ENCODE measurements around the gene AOPEP.

AOPEP gene

DNA sequence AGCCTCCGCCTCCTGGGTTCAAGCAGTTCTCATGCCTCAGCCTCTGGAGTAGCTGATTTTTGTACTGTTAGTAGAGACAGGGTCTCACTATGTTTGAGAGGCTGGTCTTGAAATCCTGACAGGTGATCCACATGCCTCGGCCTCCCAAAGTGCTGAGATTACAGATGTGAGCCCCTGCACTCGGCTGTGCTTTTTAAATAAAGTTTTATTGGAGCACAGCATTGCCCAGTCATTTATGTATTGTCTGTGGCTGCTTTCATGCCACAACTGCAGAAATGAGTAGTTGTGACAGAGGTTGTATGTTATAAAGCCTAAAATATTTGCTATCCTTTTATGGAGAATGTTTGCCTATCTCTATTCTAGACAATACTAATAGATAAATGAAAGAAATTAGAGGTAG lies 169.2 kb downstream of the AOPEP start:
- DNase-seq (ENCODE audit: insufficient read length, low spot score) (no peak), FAIRE-seq (no peak)
- TF ChIP-seq POLR2A (IDR thresholded peaks at IDR 0.05; ENCODE audit: low read depth, low read length) (no peak), SPI1 (IDR thresholded peaks at IDR 0.05; ENCODE audit: low read depth, low read length) (no peak), POU2F2 (IDR thresholded peaks at IDR 0.05; ENCODE audit: low read depth, low read length) (no peak), PAX5 (IDR thresholded peaks at IDR 0.05; ENCODE audit: insufficient read depth, low read length, severe bottlenecking) (no peak), POLR2AphosphoS5 (IDR thresholded peaks at IDR 0.05; ENCODE audit: low read depth, low read length) (no peak), TAF1 (IDR thresholded peaks at IDR 0.05; ENCODE audit: low read depth, low read length) (no peak)

DNA sequence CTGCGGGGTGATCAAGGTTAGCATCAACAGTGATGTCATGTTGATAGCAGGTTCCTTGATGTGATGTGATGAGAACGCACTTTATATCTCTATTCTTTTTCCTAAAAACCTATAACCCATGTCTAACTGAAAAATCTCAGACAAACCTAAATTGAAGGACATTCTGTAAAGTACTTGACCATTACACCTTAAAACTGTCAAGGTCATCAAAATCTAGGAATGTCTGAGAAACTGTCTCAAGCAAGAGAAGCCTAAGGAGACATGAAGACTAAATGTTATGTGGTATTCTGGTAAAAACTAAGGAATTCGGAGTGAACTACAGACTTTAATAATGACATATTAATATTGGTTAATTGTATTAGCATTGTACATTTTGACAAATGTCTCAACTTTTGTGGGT lies 170.0 kb downstream of the AOPEP start:
- DNase-seq (ENCODE audit: insufficient read length, low spot score) = no peak
- no peak for TF ChIP-seq POLR2AphosphoS5 (IDR thresholded peaks at IDR 0.05; ENCODE audit: low read depth, low read length)
- no peak for TF ChIP-seq POU2F2 (IDR thresholded peaks at IDR 0.05; ENCODE audit: low read depth, low read length)
- no peak for TF ChIP-seq PAX5 (IDR thresholded peaks at IDR 0.05; ENCODE audit: insufficient read depth, low read length, severe bottlenecking)
- TF ChIP-seq POLR2A (IDR thresholded peaks at IDR 0.05; ENCODE audit: low read depth, low read length) = no peak
- TF ChIP-seq SPI1 (IDR thresholded peaks at IDR 0.05; ENCODE audit: low read depth, low read length) = no peak
- TF ChIP-seq TAF1 (IDR thresholded peaks at IDR 0.05; ENCODE audit: low read depth, low read length) = no peak
- FAIRE-seq = no peak

DNA sequence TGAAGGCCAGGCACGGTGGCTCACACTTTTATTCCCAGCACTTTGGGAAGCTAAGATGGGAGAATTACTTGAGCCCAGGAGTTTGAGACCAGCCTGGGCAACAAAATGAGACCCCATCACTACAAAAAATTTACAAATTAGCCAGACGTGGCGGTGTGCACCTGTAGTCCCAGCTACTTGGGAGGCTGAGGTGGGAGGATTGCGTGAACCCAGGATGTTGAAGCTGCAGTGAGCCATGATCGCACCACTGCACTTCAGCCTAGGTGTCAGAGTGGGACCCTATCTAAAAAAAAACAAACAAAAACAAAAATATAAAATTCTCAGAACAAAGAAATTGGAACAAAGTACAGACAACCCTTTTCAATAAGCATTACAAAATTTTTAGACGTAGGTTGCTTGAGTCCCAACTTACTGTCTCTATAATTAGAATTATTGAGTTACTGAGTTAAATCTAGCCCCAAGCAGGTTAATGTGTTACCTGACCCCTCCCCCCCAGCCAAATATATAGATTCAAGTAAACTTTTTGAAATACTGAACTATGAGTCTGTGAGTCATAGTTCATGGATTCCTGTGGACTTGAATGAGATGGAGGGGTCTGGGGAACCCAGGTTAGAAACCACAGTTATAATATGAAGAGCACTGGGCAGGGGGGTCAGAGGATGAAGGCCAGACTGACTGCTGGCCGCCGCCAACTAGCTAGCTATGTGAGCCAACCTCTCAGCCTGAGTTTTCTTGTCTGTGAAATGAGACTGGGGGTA lies 173.1 kb downstream of the AOPEP start:
- FAIRE-seq (no peak), DNase-seq (ENCODE audit: insufficient read length, low spot score) (no peak)
- TF ChIP-seq SPI1 (IDR thresholded peaks at IDR 0.05; ENCODE audit: low read depth, low read length) (no peak), POLR2A (IDR thresholded peaks at IDR 0.05; ENCODE audit: low read depth, low read length) (no peak), POU2F2 (IDR thresholded peaks at IDR 0.05; ENCODE audit: low read depth, low read length) (no peak), TAF1 (IDR thresholded peaks at IDR 0.05; ENCODE audit: low read depth, low read length) (no peak), POLR2AphosphoS5 (IDR thresholded peaks at IDR 0.05; ENCODE audit: low read depth, low read length) (no peak), PAX5 (IDR thresholded peaks at IDR 0.05; ENCODE audit: insufficient read depth, low read length, severe bottlenecking) (no peak)

DNA sequence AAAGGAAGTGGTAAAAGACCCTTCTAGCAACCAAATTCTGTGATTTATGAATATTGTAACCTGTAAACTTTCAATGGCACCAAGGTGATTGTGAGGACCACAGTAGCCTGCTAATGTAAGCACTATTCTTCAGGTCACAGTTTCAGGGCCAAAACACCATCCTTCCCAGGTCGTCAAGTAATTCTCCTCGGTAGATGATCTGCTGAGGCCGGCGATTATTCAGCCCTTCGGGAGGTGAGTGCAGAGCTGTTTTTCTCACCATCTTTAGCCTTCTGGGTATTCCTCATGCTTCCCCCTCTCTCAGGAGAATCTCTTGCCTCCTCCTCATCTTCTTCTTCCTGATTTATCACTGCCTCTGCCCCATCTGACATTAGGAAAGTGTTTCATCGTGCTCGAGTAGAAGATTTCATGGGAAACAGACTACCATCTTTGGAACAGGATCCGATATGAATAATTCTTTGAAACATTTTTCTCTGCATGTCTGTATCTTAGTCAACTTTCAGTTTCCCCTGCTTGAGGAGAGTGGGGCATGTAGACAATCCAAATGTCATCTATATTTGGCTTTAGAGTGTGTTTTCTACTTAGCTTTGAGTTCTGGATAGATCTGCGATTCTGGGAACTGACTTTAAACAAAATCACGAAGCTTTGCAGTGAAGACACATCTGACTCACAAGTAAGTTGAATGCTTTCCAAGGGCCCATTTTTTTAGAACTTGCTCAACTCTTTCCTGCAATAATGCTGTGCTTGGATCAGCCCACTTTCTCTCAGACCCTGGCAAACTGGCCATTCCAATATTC lies 173.9 kb downstream of the AOPEP start:
- FAIRE-seq = no peak
- DNase-seq (ENCODE audit: insufficient read length, low spot score) = no peak
- no peak for TF ChIP-seq TAF1 (IDR thresholded peaks at IDR 0.05; ENCODE audit: low read depth, low read length)
- no peak for TF ChIP-seq POU2F2 (IDR thresholded peaks at IDR 0.05; ENCODE audit: low read depth, low read length)
- no peak for TF ChIP-seq POLR2A (IDR thresholded peaks at IDR 0.05; ENCODE audit: low read depth, low read length)
- TF ChIP-seq PAX5 (IDR thresholded peaks at IDR 0.05; ENCODE audit: insufficient read depth, low read length, severe bottlenecking) = no peak
- TF ChIP-seq POLR2AphosphoS5 (IDR thresholded peaks at IDR 0.05; ENCODE audit: low read depth, low read length) = no peak
- TF ChIP-seq SPI1 (IDR thresholded peaks at IDR 0.05; ENCODE audit: low read depth, low read length) = no peak

DNA sequence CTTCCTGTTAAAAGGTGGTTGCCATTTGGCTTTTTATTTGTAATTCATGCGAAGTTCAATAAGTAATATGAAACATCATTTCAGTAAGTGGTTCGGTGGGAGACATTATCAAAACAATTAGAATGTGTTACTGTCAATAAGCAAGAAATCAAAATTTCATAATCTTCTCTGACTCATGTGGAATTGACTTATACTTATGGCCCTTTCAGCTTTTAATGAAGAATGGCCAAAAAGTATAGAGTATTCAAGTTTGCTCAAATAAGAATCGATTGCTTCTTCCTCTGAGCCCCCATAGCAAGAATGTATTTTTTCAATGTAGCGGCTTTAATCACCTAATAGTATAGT lies 174.5 kb downstream of the AOPEP start:
- DNase-seq (ENCODE audit: insufficient read length, low spot score) (no peak), FAIRE-seq (no peak)
- TF ChIP-seq POU2F2 (IDR thresholded peaks at IDR 0.05; ENCODE audit: low read depth, low read length) (no peak), SPI1 (IDR thresholded peaks at IDR 0.05; ENCODE audit: low read depth, low read length) (no peak), PAX5 (IDR thresholded peaks at IDR 0.05; ENCODE audit: insufficient read depth, low read length, severe bottlenecking) (no peak), TAF1 (IDR thresholded peaks at IDR 0.05; ENCODE audit: low read depth, low read length) (no peak), POLR2AphosphoS5 (IDR thresholded peaks at IDR 0.05; ENCODE audit: low read depth, low read length) (no peak), POLR2A (IDR thresholded peaks at IDR 0.05; ENCODE audit: low read depth, low read length) (no peak)

DNA sequence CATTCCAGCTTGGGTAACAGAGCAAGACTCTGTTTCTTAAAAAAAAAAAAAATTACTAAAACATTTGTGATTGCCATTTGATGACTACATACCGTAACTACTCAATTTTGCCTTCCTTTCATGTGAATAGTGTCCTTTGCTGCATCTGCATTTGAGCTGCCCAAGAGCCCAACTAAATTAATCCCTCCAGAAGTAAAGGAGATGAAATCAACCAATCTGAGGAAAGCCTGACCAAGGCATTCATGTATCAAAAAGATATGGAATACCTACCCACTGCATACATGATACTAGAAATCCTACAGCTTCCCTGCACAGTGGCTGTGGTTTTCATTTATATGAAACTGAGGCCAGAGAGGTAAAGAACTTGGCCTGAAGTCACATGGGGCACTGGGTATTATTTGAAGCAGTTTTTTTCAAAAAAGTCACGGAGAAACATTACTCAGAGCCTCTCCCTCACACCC lies 177.5 kb downstream of the AOPEP start:
- TF ChIP-seq POU2F2 (IDR thresholded peaks at IDR 0.05; ENCODE audit: low read depth, low read length) (no peak), POLR2AphosphoS5 (IDR thresholded peaks at IDR 0.05; ENCODE audit: low read depth, low read length) (no peak), TAF1 (IDR thresholded peaks at IDR 0.05; ENCODE audit: low read depth, low read length) (no peak), PAX5 (IDR thresholded peaks at IDR 0.05; ENCODE audit: insufficient read depth, low read length, severe bottlenecking) (no peak), POLR2A (IDR thresholded peaks at IDR 0.05; ENCODE audit: low read depth, low read length) (no peak), SPI1 (IDR thresholded peaks at IDR 0.05; ENCODE audit: low read depth, low read length) (no peak)
- FAIRE-seq (no peak), DNase-seq (ENCODE audit: insufficient read length, low spot score) (no peak)

DNA sequence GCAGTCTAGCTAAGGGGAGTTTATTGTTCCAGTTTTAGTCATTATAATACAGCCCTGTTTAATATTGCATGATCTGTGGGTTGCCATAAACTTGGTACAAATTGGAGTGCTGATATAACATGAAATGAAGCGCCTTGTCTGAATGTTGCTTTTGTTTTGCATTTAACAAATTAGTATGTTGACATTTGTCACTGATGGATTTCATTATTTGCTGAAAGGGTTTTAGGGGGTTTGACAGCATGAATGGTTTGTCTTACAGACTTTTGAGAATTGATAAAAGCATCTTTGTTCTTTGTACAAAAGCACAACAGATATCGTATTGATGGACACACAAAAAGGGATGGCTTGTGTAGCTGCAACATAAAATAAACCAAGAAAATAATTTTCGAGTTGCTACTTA lies 178.3 kb downstream of the AOPEP start:
- DNase-seq (ENCODE audit: insufficient read length, low spot score) = no peak
- no peak for FAIRE-seq
- TF ChIP-seq SPI1 (IDR thresholded peaks at IDR 0.05; ENCODE audit: low read depth, low read length) (no peak), POU2F2 (IDR thresholded peaks at IDR 0.05; ENCODE audit: low read depth, low read length) (no peak), POLR2A (IDR thresholded peaks at IDR 0.05; ENCODE audit: low read depth, low read length) (no peak), PAX5 (IDR thresholded peaks at IDR 0.05; ENCODE audit: insufficient read depth, low read length, severe bottlenecking) (no peak), TAF1 (IDR thresholded peaks at IDR 0.05; ENCODE audit: low read depth, low read length) (no peak), POLR2AphosphoS5 (IDR thresholded peaks at IDR 0.05; ENCODE audit: low read depth, low read length) (no peak)

DNA sequence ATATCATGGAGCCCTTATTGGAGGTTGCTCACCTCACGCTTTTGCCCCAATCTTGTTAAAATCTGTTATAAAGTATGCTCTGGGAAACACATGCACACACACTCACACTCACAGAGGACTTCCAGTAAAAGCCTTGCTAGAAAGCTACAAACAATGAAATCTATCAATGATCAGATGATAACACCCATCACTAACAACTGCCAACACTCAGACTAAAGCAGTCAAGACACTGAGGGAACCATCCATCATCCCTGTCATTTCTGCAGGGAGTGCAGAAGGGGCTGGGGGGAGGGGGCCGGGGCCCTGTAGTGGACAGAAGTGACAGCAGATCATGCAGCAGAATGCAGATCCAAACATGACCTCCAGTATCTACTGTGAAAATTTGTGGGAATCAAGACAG lies 179.1 kb downstream of the AOPEP start:
- DNase-seq (ENCODE audit: insufficient read length, low spot score) (no peak), FAIRE-seq (no peak)
- no peak for TF ChIP-seq POLR2A (IDR thresholded peaks at IDR 0.05; ENCODE audit: low read depth, low read length)
- TF ChIP-seq POU2F2 (IDR thresholded peaks at IDR 0.05; ENCODE audit: low read depth, low read length) = no peak
- no peak for TF ChIP-seq TAF1 (IDR thresholded peaks at IDR 0.05; ENCODE audit: low read depth, low read length)
- TF ChIP-seq SPI1 (IDR thresholded peaks at IDR 0.05; ENCODE audit: low read depth, low read length) = no peak
- no peak for TF ChIP-seq POLR2AphosphoS5 (IDR thresholded peaks at IDR 0.05; ENCODE audit: low read depth, low read length)
- TF ChIP-seq PAX5 (IDR thresholded peaks at IDR 0.05; ENCODE audit: insufficient read depth, low read length, severe bottlenecking) = no peak

DNA sequence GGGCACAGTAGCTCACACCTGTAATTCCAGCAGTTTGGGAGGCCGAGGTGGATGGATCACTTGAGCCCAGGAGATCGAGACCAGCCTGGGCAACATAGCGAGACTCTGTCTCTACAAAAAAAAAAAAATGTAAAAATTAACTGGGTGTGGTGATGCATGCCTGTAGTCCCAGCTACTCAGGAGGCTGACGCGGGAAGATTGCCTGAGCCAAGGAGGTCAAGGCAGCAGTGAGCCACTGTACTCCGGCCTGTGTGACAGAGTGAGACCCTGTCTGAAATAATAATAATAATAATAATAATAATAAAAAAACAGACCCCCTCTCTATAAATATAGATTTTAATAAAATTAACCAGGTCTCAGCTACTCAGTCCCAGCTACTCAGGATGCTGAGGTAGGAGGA lies 179.7 kb downstream of the AOPEP start:
- no peak for DNase-seq (ENCODE audit: insufficient read length, low spot score)
- no peak for FAIRE-seq
- TF ChIP-seq PAX5 (IDR thresholded peaks at IDR 0.05; ENCODE audit: insufficient read depth, low read length, severe bottlenecking) = no peak
- TF ChIP-seq POU2F2 (IDR thresholded peaks at IDR 0.05; ENCODE audit: low read depth, low read length) = no peak
- no peak for TF ChIP-seq SPI1 (IDR thresholded peaks at IDR 0.05; ENCODE audit: low read depth, low read length)
- no peak for TF ChIP-seq POLR2AphosphoS5 (IDR thresholded peaks at IDR 0.05; ENCODE audit: low read depth, low read length)
- no peak for TF ChIP-seq POLR2A (IDR thresholded peaks at IDR 0.05; ENCODE audit: low read depth, low read length)
- no peak for TF ChIP-seq TAF1 (IDR thresholded peaks at IDR 0.05; ENCODE audit: low read depth, low read length)

Measured in GM12891 (cell line).